ENCODE data around the gene SIGLEC1. TPM values are rescaled to one million over a fixed set of nuclear protein-coding genes. Genes with fewer than 3 reads are reported as not detected.

The SIGLEC1 gene
- total and polyA plus RNA-seq, 2 experiments from 2014 or later = not detected

GRCh38 chr20:3697588-3698305 lies 14.7 kb downstream of the SIGLEC1 start:
- DNase-seq (ENCODE audit: low spot score) (no peak), ATAC-seq (no peak)
- Histone ChIP-seq H2AFZ (no peak overlapping the region), H3K27ac (ENCODE audit: low read depth) (no peak overlapping the region), H3K36me3 (ENCODE audit: insufficient read depth) (no peaks in the 10 kb centered on the region), H4K20me1 (replicated peaks; ENCODE audit: insufficient read depth) (no peaks in the 10 kb centered on the region), H3K9me2 (ENCODE audit: insufficient read depth) (no peaks in the 10 kb centered on the region), H3K79me2 (replicated peaks; ENCODE audit: insufficient read depth) (no peaks in the 10 kb centered on the region), H3K4me3 (no peak overlapping the region), H3K4me1 (ENCODE audit: insufficient read depth) (no peaks in the 10 kb centered on the region), H3K4me2 (no peak overlapping the region), H3K27me3 (ENCODE audit: insufficient read depth) (no peaks in the 10 kb centered on the region), H3F3A (replicated peaks; ENCODE audit: low read depth) (no peaks in the 10 kb centered on the region)
- Mint-ChIP-seq H3K4me1 (no peaks in the 10 kb centered on the region), H3K27ac (no peak overlapping the region), H3K4me3 (no peak overlapping the region), H3K9me3 (peaks cover 3% of the 10 kb centered on the region; the same call in 1 of the 3 replicates), H3K27me3 (ENCODE audit: insufficient read depth, low read depth, poor library complexity) (peaks cover 9% of the 10 kb centered on the region), H3K36me3 (ENCODE audit: low read depth) (no peaks in the 10 kb centered on the region)
- TF ChIP-seq ZNF462 (CRISPR knock-in tag; IDR thresholded peaks at IDR 0.05) (no peak), CTCF (conservative IDR thresholded peaks at IDR 0.05; ENCODE audit: low read depth in 2 of 2) (no peak), EZH2phosphoT487 (IDR thresholded peaks at IDR 0.05; ENCODE audit: unreplicated experiment) (no peak), ETS1 (IDR thresholded peaks at IDR 0.05) (no peak), NANOG (IDR thresholded peaks at IDR 0.05; ENCODE audit: borderline replicate concordance) (no peak), REST (IDR thresholded peaks at IDR 0.05; ENCODE audit: unreplicated experiment) (no peak)
